Measurements from ENCODE around the gene HTR1A.

DNA sequence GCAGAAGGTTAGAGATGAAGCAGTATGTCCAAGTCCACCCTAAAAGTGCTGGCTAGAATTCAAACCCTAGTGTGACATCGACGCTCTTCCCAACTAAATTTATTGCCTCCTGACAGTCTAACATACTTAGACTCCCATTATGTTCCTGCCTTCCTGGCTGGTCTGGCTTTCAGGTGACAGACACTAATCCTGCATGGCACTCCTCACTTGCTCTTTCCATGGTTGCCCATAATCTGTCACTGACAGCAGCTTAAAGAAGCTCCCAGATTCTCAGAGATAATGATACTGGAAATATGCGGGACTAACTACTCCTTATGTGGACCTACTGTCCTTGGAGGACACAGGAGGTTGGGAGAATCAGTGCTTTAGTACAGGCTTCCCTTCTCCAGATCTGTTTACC lies 41.7 kb upstream of the HTR1A start:
- TF ChIP-seq, protein P1, sequence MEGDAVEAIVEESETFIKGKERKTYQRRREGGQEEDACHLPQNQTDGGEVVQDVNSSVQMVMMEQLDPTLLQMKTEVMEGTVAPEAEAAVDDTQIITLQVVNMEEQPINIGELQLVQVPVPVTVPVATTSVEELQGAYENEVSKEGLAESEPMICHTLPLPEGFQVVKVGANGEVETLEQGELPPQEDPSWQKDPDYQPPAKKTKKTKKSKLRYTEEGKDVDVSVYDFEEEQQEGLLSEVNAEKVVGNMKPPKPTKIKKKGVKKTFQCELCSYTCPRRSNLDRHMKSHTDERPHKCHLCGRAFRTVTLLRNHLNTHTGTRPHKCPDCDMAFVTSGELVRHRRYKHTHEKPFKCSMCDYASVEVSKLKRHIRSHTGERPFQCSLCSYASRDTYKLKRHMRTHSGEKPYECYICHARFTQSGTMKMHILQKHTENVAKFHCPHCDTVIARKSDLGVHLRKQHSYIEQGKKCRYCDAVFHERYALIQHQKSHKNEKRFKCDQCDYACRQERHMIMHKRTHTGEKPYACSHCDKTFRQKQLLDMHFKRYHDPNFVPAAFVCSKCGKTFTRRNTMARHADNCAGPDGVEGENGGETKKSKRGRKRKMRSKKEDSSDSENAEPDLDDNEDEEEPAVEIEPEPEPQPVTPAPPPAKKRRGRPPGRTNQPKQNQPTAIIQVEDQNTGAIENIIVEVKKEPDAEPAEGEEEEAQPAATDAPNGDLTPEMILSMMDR (IDR thresholded peaks at IDR 0.05): no peak
- no peak for TF ChIP-seq POLR2A (IDR thresholded peaks at IDR 0.05)

Data from lower leg skin (tissue), 3 donors.